Measurements from ENCODE around the gene HOXA7. TPM values are rescaled to one million over a fixed set of nuclear protein-coding genes. Genes with fewer than 3 reads are reported as not detected.

Gene HOXA7
- total and polyA plus RNA-seq, 2 of the 8 experiments (the other 6 are each of a cell fraction or from before 2014, with no cell fraction given): 0.03 TPM; not detected in 1

DNA sequence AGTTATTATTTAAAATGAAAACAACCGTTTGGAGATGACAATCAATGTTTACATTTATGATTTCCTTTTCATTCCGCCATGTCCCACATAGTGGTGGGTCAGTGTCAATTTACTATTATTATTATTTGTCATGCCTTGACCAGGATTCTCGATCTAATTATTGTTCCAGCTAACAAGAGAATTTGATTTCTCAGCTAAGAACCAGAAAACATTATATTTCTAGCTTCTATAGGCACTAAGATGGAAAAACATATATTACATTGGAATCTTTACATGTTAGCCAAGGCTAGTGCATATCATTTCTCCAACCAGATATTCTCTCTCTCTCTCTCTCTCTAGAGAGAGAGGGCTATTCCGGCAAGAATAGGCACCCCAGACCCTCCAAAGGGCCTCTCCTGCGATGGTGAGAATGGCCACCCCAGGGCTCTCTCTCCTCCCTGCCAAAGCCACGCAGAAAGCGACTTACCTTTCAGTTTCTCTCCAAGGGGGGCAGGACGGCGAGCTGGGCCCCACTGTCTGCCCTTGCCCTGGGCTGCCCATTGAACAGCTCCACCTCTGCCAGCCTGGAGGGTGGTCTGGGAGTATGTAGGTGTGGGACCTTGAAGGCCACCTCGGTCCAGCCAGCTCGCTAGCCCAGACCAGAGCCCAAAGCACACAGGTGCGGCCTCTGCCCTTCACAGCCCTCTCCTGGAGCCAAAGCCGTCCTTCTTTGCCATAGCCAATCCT, 6.5 kb downstream of the HOXA7 start:
- H4K91ac ChIP-seq (replicated peaks; ENCODE audit: insufficient read length, low read length): no peak overlapping the region
- H2AK5ac ChIP-seq (ENCODE audit: low read depth, low read length): no peak overlapping the region
- no peak overlapping the region for H2BK120ac ChIP-seq (replicated peaks; ENCODE audit: low read depth, low read length)
- CTCF ChIA-PET (ENCODE audit: partially characterized antibody): interaction anchor here (0.6 to 12.5 kb wide), 22 partner anchors 9 to 872 kb away, joined by 3 to 123 read pairs (median 5); partner anchors contain the start of genes HOXA1 and HOXA9
- no peak overlapping the region for H3K9ac ChIP-seq (replicated peaks in 1 of 4; ENCODE audit: extremely low read depth in 1 of 4, low read depth in 3 of 4, low read length in 3 of 4)
- H3K4ac ChIP-seq (replicated peaks; ENCODE audit: insufficient read length, low read depth, low read length): no peak overlapping the region
- no peak overlapping the region for H3K23ac ChIP-seq (ENCODE audit: insufficient read length)
- H3K79me1 ChIP-seq (ENCODE audit: low read depth, low read length): no peaks in the 10 kb centered on the region
- H3K4me2 ChIP-seq (ENCODE audit: insufficient read depth in 1 of 2, low read depth in 2 of 2, low read length in 2 of 2): peak overlapping the region in 1 of 2 experiments; percentile 10; a peak in 1 of 4 replicates
- H3K4me1 ChIP-seq (replicated peaks in 1 of 4; ENCODE audit: control insufficient read depth in 3 of 4, insufficient read depth in 4 of 4, low read length in 3 of 4): peaks cover 0 to 6% (median 3%) of the 10 kb centered on the region in 4 experiments; a peak in 3 of 7 replicates
- peaks cover 0 to 3% of the 10 kb centered on the region in 2 experiments; a peak in 1 of 4 replicates for H3K9me3 ChIP-seq (ENCODE audit: insufficient read depth in 2 of 2, low read depth in 1 of 2, low read length in 1 of 2)
- no peak overlapping the region for H4K8ac ChIP-seq (ENCODE audit: extremely low read depth, insufficient read depth, low read length)
- TF ChIP-seq CBX8 (IDR thresholded peaks at IDR 0.05; ENCODE audit: borderline replicate concordance, low read depth, low read length): peak; percentile 79; the same call in 1 of the 2 replicates
- TF ChIP-seq MAFK (IDR thresholded peaks at IDR 0.05; ENCODE audit: low read depth, low read length): no peak
- FAIRE-seq: no peak
- no peak overlapping the region for H2BK12ac ChIP-seq (ENCODE audit: low read depth, low read length)
- no peak overlapping the region for H2BK5ac ChIP-seq (ENCODE audit: low read depth, low read length)
- H4K20me1 ChIP-seq (replicated peaks in 1 of 2; ENCODE audit: control insufficient read depth in 1 of 2, insufficient read depth in 2 of 2, low read length in 2 of 2): peaks cover 28 to 44% of the 10 kb centered on the region in 2 experiments
- POLR2A ChIA-PET (ENCODE audit: partially characterized antibody): no interaction called here
- H2AFZ ChIP-seq (ENCODE audit: low read length): no peak overlapping the region
- H3K27me3 ChIP-seq (replicated peaks in 1 of 4; ENCODE audit: control insufficient read depth in 3 of 4, extremely low read depth in 1 of 4, insufficient read depth in 3 of 4, low read length in 3 of 4): peaks cover 97 to 100% (median 100%) of the 10 kb centered on the region in 4 experiments
- H3K14ac ChIP-seq (ENCODE audit: insufficient read length): no peak overlapping the region
- no peak overlapping the region for H2BK20ac ChIP-seq (ENCODE audit: low read length)
- H3K27ac ChIP-seq (ENCODE audit: low read depth, low read length): no peak overlapping the region
- no peak for DNase-seq (ENCODE audit: low read depth in 1 of 2, low spot score in 2 of 2)
- H3K36me3 ChIP-seq (ENCODE audit: control insufficient read depth in 2 of 4, insufficient read depth in 4 of 4, low read length in 3 of 4): no peaks in the 10 kb centered on the region; a peak in 1 of 8 replicates
- H4K5ac ChIP-seq (ENCODE audit: insufficient read length, low read depth, low read length): no peak overlapping the region
- no peak overlapping the region for H3K18ac ChIP-seq (ENCODE audit: extremely low read depth, low read length)
- peaks cover 2% of the 10 kb centered on the region; the same call in 1 of the 2 replicates for H3K23me2 ChIP-seq (ENCODE audit: low read depth, low read length)
- no peak overlapping the region for H3K56ac ChIP-seq (replicated peaks; ENCODE audit: insufficient read length, low read depth, low read length)
- 36% methylated on average over 12 of the region's 13 CpGs; no CpG with 5 or more reads in 1 of the 2 experiments for WGBS, 2 experiments (ENCODE audit: extremely low coverage in 1 of 2, insufficient coverage in 1 of 2, insufficient read length in 1 of 2, insufficient replicate concordance in 2 of 2, low coverage in 1 of 2, low lambda C conversion rate in 2 of 2, missing lambda C conversion rate in 1 of 2)
- no peak overlapping the region for H3K4me3 ChIP-seq (ENCODE audit: extremely low read depth in 1 of 4, insufficient read depth in 2 of 4, low read depth in 3 of 4, low read length in 4 of 4)
- H2BK15ac ChIP-seq (ENCODE audit: low read length): no peak overlapping the region
- H3K79me2 ChIP-seq (ENCODE audit: control insufficient read depth in 1 of 2, insufficient read depth in 2 of 2, low read length in 2 of 2): no peaks in the 10 kb centered on the region

Data from H1 (cell line).